Measurements from ENCODE around the gene MOCS2.

Gene MOCS2

DNA sequence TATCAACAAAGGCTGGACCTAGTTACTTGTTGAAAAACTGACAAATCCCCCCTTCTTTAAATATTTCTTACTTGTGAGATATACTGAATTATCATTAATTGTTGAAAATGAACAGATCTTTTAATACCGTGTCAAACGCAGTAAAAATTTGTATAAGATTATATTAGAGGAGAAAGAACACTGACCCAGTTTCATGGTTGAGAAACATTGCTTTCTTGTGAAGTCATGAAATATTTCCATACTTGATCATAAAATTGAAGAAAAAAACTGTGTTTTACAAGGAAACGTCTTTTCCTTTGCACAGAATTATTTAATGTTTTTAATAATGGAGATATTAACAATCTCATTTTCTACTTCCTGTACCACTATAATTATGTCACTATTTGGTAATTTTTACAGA is 45.8 kb downstream of the MOCS2 start:
- TF ChIP-seq SPI1 (IDR thresholded peaks at IDR 0.05; ENCODE audit: borderline replicate concordance, low read depth) (no peak), GABPA (IDR thresholded peaks at IDR 0.05; ENCODE audit: low read depth) (no peak), POLR2AphosphoS5 (IDR thresholded peaks at IDR 0.05; ENCODE audit: low read depth) (no peak)
- TF ChIP-seq, protein P1, sequence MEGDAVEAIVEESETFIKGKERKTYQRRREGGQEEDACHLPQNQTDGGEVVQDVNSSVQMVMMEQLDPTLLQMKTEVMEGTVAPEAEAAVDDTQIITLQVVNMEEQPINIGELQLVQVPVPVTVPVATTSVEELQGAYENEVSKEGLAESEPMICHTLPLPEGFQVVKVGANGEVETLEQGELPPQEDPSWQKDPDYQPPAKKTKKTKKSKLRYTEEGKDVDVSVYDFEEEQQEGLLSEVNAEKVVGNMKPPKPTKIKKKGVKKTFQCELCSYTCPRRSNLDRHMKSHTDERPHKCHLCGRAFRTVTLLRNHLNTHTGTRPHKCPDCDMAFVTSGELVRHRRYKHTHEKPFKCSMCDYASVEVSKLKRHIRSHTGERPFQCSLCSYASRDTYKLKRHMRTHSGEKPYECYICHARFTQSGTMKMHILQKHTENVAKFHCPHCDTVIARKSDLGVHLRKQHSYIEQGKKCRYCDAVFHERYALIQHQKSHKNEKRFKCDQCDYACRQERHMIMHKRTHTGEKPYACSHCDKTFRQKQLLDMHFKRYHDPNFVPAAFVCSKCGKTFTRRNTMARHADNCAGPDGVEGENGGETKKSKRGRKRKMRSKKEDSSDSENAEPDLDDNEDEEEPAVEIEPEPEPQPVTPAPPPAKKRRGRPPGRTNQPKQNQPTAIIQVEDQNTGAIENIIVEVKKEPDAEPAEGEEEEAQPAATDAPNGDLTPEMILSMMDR (IDR thresholded peaks at IDR 0.05; ENCODE audit: insufficient read depth, low read length): no peak
- TF ChIP-seq, protein P2, sequence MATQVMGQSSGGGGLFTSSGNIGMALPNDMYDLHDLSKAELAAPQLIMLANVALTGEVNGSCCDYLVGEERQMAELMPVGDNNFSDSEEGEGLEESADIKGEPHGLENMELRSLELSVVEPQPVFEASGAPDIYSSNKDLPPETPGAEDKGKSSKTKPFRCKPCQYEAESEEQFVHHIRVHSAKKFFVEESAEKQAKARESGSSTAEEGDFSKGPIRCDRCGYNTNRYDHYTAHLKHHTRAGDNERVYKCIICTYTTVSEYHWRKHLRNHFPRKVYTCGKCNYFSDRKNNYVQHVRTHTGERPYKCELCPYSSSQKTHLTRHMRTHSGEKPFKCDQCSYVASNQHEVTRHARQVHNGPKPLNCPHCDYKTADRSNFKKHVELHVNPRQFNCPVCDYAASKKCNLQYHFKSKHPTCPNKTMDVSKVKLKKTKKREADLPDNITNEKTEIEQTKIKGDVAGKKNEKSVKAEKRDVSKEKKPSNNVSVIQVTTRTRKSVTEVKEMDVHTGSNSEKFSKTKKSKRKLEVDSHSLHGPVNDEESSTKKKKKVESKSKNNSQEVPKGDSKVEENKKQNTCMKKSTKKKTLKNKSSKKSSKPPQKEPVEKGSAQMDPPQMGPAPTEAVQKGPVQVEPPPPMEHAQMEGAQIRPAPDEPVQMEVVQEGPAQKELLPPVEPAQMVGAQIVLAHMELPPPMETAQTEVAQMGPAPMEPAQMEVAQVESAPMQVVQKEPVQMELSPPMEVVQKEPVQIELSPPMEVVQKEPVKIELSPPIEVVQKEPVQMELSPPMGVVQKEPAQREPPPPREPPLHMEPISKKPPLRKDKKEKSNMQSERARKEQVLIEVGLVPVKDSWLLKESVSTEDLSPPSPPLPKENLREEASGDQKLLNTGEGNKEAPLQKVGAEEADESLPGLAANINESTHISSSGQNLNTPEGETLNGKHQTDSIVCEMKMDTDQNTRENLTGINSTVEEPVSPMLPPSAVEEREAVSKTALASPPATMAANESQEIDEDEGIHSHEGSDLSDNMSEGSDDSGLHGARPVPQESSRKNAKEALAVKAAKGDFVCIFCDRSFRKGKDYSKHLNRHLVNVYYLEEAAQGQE (IDR thresholded peaks at IDR 0.05; ENCODE audit: insufficient replicate concordance, low read depth): no peak

DNA sequence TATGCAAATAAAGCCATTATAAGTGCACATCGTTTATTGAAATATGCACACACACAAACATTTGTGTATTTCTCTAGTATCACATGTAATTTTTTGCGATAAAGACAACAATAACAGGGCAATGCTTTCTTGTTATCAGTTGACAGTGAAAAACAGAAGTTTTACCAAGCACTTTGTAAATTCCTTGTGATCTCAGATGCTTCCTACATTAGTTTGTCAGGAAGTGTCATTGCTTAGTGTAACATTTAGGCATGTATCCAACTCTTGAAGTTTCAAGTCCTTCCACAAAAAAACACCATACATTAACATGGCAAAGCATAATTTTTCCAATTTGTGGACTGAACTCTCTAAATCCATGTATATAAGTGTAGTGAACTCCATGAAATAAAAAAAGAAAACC is 46.4 kb downstream of the MOCS2 start:
- DNase-seq (ENCODE audit: low read depth in 1 of 2, low spot score in 1 of 2): no peak
- Histone ChIP-seq H3K4me3 (replicated peaks; ENCODE audit: insufficient read depth, low read length) (no peak overlapping the region), H3K27me3 (ENCODE audit: insufficient read depth, poor library complexity, severe bottlenecking) (no peaks in the 10 kb centered on the region), H3K27ac (replicated peaks) (no peak overlapping the region)
- TF ChIP-seq, protein P1 (IDR thresholded peaks at IDR 0.05; ENCODE audit: insufficient read depth, low read length): no peak
- no peak for TF ChIP-seq SPI1 (IDR thresholded peaks at IDR 0.05; ENCODE audit: borderline replicate concordance, low read depth)
- TF ChIP-seq, protein P2 (IDR thresholded peaks at IDR 0.05; ENCODE audit: insufficient replicate concordance, low read depth): no peak
- no peak for TF ChIP-seq GABPA (IDR thresholded peaks at IDR 0.05; ENCODE audit: low read depth)
- TF ChIP-seq POLR2AphosphoS5 (IDR thresholded peaks at IDR 0.05; ENCODE audit: low read depth): no peak

More for the DNA sequence above, 45.8 kb downstream of the MOCS2 start:
- no peak for DNase-seq (ENCODE audit: low read depth in 1 of 2, low spot score in 1 of 2)
- no peak overlapping the region for H3K27ac ChIP-seq (replicated peaks)
- H3K27me3 ChIP-seq (ENCODE audit: insufficient read depth, poor library complexity, severe bottlenecking): no peaks in the 10 kb centered on the region
- H3K4me3 ChIP-seq (replicated peaks; ENCODE audit: insufficient read depth, low read length): no peak overlapping the region

DNA sequence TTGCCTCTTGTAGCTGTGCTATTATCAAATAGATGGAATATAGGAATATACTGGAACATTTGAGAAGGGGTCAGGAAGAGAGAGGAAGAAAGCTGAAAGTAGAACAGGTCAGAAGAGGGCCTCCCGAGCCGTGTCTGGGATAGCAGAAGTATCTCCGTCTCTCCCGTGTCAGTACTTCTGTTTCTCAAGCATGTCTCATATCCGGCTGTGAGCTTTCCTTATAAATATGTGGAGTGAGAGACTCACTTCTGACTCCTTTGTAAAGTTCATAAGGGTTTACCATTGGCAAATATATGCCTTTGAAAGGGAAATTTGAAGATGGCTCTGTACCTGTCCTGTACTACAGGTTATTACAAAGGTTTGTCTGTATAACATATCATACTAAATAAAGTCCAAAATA is 50.3 kb downstream of the MOCS2 start:
- H3K27ac ChIP-seq (replicated peaks): no peak overlapping the region
- no peak overlapping the region for H3K4me3 ChIP-seq (replicated peaks; ENCODE audit: insufficient read depth, low read length)
- no peak for DNase-seq (ENCODE audit: low read depth in 1 of 2, low spot score in 1 of 2)
- H3K27me3 ChIP-seq (ENCODE audit: insufficient read depth, poor library complexity, severe bottlenecking): no peaks in the 10 kb centered on the region
- TF ChIP-seq POLR2AphosphoS5 (IDR thresholded peaks at IDR 0.05; ENCODE audit: low read depth): no peak
- TF ChIP-seq, protein P2 (IDR thresholded peaks at IDR 0.05; ENCODE audit: insufficient replicate concordance, low read depth): no peak
- no peak for TF ChIP-seq GABPA (IDR thresholded peaks at IDR 0.05; ENCODE audit: low read depth)
- TF ChIP-seq, protein P1 (IDR thresholded peaks at IDR 0.05; ENCODE audit: insufficient read depth, low read length): no peak
- no peak for TF ChIP-seq SPI1 (IDR thresholded peaks at IDR 0.05; ENCODE audit: borderline replicate concordance, low read depth)
